AG09319 (cell line): Measurements from ENCODE around the gene IKZF3.
"Not testable (repeated sequence)": the region's sequence is repeated elsewhere in the genome, so short reads cannot be mapped to it uniquely, and the experiment has no call there.

Experiments
- DNase-seq: peaks from one replicate; pipeline ENCODE4 v3.0.0-alpha.2; 2010; ENCODE audit warnings: low read depth; ENCODE audit errors: extremely low read depth
- CTCF ChIP-seq: IDR thresholded peaks from 2 replicates; pipeline ENCODE4 v1.5.1; 2011; ENCODE audit warnings: low read depth, mild to moderate bottlenecking, inconsistent platforms, low read length, moderate library complexity

The IKZF3 gene

DNA sequence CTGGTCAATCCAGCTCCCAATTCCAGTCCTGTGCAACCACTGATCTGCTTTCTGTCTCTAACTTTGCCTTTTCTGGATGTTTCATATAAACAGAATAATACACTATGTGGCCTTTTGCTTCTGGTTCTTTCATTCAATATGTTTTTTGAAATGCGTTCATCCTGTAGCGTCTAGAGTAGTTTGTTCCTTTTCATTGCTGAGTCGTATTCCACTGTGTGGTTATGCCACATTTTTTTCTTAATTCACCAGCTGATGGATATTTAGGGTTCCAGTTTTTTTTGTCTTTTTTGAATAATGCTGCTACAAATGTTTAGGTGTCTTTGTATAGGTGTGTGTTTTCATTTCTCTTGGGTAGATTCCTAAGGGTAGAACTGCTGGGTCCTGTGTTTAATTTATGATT lies 131.5 kb downstream of the IKZF3 start:
- TF ChIP-seq CTCF = no peak
- DNase-seq = no peak

- peak; percentile 72 for TF ChIP-seq CTCF
- DNase-seq = peak; percentile 47
These were observed 133.8 kb downstream of the IKZF3 start, which contains the start of gene MIEN1 for GRCh38 chr17:39730095-39730921. MIEN1 (minus strand) TSS chr17:39730532; CDS start chr17:39730495, 37 bp downstream.

- no peak for TF ChIP-seq CTCF
- DNase-seq = no peak
These were observed 134.7 kb downstream of the IKZF3 start for GRCh38 chr17:39729280-39729851.

GRCh38 chr17:39727556-39727955 lies 136.6 kb downstream of the IKZF3 start:
- no peak for DNase-seq
- TF ChIP-seq CTCF = no peak

GRCh38 chr17:39726617-39727016 lies 137.5 kb downstream of the IKZF3 start:
- DNase-seq = no peak
- TF ChIP-seq CTCF = no peak

GRCh38 chr17:39725923-39726322 lies 138.2 kb downstream of the IKZF3 start:
- DNase-seq = not testable (repeated sequence)

DNA sequence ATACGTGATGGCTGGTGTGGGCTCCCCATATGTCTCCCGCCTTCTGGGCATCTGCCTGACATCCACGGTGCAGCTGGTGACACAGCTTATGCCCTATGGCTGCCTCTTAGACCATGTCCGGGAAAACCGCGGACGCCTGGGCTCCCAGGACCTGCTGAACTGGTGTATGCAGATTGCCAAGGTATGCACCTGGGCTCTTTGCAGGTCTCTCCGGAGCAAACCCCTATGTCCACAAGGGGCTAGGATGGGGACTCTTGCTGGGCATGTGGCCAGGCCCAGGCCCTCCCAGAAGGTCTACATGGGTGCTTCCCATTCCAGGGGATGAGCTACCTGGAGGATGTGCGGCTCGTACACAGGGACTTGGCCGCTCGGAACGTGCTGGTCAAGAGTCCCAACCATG lies 139.4 kb downstream of the IKZF3 start:
- TF ChIP-seq CTCF = no peak
- DNase-seq = no peak
